Frontal cortex (tissue), 4 donors: ENCODE measurements around the gene AOPEP. TPM values are rescaled to one million over a fixed set of nuclear protein-coding genes. Genes with fewer than 3 reads are reported as not detected.
A peak's percentile ranks its signal among the peaks of the same experiment; 100 is the strongest.

Experiments
- DNase-seq, 2 donors: peaks; one replicate each; pipeline ENCODE4 v3.0.0; 2012; ENCODE audit warnings: low spot score in 2 of 2
- FAIRE-seq: peaks from 2 replicates; lab custom pipeline; 2012; peaks lifted over from hg19 to GRCh38; lab: Jason Lieb, UNC
- total RNA-seq: library from RNA; depleted of rRNA; stranded (reverse); fragments of >200 nt; gene quantifications from one replicate; pipeline ENCODE4 v1.2.3, GENCODE V29; 2014
- donor health status: control.
- donor health status: control.
- donor health status: control.

AOPEP gene
- total RNA-seq, 1 donor from 2014 or later, result 23.2 TPM

DNA sequence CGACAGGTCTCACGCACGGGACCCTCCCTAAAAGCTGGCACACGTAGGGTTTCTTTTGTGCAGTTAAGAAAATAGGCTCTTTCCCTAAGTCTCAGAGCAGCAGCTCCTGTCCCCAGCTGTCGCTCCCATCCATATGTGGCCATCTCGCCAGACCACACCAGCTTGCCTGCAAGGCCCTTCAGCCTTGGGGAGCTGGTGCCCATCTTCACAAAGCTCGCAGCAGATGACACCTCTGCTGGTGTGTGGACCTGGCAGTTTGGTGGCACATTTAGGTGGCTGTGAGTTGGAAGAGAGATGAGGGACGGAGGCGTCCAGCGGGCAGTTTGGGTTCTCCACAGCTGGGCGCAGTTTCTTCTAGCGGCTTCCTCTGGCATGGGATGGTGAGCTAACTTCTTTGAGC, 352.0 kb downstream of the AOPEP start:
- no peak for DNase-seq
- FAIRE-seq, result no peak

DNA sequence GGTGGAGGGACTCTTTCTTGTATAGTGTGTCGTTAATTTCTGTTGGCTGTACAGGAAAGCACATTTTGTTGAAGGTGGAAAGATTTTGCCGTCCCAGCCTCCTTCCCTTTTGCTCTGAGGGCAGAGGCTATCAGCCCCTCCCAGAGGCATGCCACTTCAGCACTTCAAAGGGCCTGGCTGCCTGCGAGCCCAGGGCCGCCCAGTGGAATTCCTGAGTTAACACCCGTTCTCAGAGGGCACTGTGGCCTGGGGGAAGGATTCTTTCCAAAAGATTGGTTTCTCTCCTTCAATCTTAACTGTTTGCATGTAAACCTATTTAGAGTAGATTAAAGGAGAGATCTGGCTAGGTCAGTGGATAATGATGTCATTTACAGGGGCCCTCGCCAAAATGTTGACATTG, 352.4 kb downstream of the AOPEP start:
- FAIRE-seq (no peak), DNase-seq (no peak)

DNA sequence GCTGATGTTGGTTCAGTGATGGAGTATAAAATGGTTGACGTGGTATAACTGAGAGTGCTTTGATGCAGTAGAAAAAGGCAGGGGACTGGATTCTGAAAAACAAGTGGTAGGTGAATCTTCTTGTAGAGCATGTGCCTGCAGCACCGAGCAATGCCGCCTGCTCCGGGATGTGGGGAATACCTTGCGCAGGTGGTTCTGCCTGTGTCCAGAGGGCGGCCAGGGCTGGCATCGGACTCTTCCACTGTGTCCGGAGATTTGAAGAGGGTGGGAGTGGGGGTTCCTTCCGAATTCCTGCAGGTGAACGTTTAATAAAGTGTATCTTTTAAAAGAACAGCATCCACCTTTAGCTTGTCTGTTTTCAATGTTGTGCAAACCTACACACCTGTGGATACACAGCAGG, 353.0 kb downstream of the AOPEP start:
- FAIRE-seq (no peak), DNase-seq (no peak)

DNA sequence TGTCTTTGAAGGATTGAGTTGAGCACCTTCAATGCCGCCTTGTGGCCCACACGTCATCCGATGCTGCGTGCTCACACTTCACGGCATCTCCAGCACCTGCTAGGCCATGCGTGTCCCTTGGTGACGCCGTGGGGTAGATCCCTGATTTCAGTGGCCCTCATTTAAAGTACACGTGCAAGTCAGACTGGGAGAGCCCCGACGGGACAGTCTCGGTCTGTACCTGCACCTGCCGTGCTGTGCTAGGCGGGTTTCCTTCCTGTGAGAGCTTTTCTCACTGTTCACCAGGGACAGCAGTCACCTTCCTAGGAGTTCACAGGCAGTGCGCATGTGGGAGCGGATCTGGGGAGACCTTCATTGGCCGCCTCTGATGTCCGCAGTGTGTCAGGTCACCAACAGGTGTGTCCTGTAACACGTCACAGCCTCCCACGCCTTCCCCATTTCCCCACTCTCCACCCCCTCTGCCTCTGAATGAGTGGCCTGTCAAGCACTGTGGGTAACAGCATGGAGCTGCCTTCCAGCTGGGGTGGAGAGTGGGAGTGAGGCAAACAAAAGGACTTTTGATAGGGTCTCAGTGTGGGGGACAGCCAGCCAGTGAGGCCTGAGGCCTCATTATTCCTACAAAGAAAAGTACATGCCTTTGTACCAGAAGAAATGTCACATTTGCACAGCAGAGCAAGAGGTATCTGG, 354.6 kb downstream of the AOPEP start:
- FAIRE-seq, result no peak

DNA sequence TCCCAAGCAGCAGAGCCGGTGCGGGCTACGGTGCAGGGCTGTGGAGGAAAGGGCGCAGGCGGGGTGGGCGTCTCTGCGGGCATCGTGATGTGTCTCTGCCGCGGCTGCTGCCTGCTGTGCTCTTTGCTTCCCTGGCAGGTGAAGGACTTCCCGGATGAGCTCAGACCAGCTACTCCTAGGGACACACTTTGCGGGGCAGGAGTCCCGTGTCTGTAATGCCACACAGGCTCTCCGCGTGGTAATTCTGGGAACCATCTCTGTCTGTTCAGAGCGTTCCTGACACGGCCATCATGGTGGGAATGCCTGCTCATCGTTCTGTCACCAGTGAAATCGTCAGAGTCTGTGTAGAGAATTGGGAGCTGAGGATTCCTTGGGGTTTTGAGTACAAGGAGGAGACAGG, 355.5 kb downstream of the AOPEP start:
- DNase-seq (no peak), FAIRE-seq (no peak)

More for the DNA sequence above, 354.6 kb downstream of the AOPEP start:
- DNase-seq, result peak; percentile 51 to 67

DNA sequence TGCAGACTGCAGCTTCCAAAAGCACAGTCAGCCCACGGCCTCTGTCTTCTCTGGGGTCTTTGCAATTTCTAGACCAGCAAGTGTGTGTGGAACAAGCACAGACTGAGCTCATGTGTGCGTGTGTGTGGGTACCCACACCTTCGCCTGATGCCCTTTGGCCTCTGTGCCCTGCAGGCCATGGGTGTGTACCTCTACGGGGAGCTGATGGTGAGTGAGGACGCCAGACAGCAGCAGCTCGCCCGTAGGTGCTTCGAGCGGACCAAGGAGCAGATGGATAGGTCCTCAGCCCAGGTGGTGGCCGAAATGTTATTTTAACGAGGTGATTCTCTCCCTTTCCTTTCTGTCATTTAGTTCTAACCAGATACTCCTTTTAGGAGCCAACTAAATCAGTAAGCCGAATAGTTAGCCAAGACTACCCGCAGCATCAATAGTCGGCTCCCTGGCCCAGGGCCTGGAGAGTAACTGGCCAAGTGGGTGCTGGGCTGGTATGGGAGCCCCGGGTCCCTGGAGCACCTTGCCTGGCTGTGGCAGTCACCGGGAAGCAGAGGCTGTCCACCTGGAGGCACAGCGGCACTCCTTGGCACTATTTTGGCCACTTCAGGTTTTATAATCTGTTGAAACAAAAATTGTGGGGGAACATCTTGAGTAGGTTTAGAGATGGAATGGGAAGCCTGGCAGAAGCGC, 356.0 kb downstream of the AOPEP start:
- FAIRE-seq (no peak), DNase-seq (no peak)

DNA sequence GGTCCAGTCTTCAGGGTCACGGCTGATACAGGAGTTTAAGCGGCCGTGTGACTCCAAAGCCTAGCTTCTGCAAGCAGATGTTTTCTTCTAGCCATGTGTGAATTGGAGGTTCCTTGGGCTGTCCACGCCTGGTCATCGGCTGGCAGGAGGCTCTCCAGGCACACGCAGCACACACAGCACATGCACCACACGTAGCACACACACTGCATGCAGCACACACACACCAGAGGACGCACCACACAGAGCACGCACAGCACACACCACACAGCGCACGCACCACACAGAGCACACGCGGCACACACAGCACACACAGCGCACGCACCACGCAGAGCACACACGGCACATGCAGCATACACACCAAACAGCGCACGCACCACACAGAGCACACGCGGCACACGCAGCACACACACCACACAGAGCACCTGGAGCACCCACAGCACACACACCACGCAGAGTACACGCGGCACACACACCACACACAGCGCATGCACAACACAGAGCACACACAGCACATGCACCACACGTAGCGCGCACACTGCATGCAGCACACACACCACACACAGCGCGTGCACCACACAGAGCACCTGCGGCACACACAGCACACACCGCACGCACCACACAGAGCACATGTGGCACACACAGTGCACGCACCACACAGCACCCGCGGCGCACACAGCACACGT, 356.7 kb downstream of the AOPEP start:
- no peak for FAIRE-seq
- no peak for DNase-seq

DNA sequence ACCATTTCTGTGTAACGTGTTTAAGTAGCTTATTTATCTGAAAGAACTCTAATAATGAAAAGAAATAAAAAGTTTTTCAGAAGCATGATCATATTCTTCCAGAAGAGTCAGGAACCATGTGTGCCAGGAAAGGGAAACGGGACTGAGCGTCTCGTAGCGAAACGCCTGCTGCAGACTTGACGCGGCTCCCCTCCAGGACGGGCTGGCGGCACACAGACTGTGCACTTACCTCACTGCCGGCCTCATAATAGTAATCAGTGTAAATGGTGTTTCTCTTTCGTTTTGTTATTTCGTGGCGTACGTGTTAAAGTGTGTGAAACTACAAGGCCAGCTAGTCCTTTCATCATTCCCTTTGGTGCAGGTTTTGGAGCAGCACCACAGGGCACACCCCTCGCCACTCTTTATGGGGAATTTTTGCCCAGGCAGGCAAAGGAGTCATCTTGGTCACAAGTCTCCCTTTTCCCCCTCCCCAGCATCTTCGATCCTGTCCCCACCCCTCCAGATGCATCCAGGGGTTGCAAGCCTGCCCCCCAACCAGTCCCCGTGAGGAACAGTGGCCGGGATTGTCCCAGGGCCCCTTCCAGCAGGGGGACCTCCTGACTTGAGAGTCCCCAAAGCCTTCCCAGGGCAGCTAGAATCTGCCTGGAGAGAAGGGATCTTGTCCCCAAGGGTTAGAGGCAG, 357.9 kb downstream of the AOPEP start:
- FAIRE-seq (no peak), DNase-seq (no peak)

DNA sequence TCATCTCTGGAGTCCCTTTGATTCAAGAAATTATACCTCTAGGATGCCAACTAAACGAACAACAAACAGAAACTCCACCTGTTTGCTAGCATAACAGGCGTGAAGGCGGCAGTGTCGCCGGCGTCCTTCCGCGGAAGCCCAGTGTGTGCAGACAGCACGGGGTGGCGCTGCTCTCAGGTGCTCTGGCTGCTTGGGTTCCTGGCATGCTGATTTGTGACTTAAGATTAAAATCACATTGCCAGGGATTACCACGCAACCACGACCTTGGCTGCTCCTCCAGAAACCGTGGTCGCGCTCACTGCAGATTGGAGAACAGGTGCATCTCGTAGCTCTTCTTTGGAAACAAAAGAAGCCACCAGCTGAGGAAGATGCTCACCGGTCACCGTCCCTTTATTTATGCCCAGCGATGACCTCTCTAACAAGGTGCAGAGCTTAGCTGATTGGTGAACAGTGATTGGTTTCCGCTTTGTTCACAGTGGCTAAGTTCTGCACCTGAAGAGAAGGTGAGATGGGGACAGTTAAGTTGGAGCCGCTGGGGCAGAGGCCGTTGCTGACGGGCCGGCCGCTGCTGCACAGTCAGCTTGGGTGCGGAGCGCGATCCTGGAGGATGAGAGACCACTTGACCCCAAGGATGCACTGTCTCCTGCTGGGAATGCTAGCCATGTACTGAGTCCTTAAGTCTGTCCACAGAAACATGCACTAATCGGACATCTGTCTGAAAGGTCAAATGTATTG, 358.7 kb downstream of the AOPEP start:
- DNase-seq (no peak), FAIRE-seq (no peak)

DNA sequence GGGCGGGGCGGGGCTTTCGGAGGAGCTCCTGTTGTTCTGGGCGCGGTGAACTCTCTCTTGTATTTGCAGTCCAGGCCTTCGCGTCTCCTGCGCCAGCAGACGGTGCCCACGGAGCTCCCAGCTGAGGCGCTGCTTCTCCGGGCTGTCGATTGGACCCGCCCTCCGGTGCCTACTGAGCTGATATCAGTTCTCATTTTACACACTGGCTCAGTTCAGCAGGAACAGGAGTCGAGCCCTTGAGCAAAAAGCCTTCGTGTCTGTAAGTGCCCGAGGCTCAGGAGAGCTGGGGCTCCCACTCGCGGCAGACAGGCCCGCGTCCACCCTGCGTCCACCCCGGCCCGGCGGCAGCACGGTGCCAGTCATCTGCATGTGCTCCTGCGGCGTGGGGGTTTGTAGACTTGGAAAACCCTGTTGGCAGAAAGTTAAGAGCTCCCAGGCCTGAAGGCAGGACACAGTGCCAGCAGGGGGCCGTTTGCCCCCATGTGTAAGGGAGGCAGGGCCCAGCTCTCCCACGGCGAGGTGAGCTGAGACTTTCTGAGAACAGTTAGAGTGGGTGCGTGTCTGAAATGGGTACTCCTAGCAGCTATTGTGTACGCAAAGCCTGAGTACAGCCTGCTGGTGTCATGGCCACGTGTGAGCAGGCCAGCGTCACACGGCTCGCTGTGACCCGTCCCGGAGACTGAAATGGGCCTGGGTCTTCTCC, 359.5 kb downstream of the AOPEP start:
- DNase-seq (no peak), FAIRE-seq (no peak)

DNA sequence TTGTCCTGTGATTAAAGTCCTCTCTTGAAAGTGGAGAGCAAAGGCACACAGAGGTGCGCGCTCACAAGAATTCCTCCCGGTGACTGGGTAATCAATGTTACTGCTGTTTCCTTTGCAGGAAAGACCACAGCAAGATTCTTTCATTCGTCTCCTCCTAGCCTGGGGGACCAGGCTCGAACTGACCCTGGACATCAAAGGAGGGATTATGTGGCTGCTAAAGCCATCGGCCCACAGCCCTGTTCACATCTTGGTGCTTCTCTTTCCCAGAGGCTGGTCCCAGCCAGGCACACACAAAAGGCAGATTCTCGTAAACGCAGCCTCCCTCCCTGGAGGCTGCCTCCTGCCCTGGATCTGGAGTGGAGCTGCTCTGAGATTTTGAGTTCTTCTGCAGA, 360.1 kb downstream of the AOPEP start:
- FAIRE-seq, result no peak
- DNase-seq, result no peak

DNA sequence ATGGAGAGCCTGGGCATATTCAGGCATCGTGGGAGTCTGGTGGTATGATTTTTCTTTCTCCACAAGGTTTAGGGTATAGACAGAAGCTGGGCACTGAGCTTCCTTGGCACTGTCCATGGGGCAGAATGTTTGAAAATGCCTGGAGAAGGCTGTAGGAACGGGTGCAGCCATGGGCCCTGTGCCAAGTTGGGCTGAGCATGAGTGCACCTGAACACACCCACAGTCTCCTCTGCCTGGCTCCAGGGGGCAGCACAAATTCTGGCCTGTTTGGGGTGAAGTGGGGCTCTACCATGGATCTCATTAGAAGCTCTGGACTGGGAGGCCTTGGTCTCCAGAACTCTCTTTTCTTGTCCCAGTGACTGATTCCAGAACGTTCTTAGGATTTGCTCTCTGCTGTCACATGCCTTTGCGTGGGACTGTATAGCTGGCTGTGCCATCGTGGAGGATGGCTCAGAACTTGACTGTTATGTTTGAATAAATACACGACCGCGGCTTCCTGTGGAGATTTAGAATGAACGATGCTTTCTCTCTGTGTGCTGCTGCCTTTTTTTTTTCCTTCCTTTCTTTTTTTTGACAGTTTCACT, 361.3 kb downstream of the AOPEP start:
- no peak for FAIRE-seq
- DNase-seq, result no peak

DNA sequence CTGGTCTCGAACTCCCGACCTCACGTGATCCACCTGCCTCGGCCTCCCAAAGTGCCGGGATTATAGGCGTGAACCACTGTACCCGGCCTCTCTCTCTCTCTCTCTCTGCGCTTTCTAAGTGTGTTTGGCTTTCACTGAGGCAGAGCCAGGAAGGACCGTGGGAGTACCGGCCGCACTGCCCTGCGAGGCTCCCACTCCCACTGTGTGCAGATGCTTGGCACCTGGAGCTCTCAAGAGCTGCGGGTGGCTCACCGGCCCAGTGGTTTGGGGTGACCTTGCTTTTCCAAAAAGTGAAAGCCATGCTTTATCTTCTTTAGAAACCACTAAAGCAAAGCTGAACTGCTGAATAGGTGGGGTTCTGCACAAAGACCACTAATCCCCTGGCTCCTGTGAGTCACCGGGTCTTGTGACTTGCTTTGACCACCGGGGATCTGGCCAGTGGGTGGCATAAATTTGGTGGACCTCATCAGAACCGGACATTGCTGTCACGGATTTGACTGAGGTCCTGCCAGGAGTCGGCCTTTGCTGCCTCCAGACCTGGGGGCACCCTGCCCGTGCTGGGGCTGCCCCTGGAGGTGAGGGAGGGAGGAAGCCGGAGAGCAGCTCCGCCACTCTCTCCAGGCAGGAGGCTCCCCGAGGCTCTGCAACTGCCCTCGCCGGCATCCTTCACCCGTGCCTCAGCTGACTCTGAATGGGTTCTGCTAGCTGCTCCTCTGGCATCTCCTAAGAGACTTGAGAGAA, 362.1 kb downstream of the AOPEP start:
- no peak for DNase-seq
- FAIRE-seq, result no peak

DNA sequence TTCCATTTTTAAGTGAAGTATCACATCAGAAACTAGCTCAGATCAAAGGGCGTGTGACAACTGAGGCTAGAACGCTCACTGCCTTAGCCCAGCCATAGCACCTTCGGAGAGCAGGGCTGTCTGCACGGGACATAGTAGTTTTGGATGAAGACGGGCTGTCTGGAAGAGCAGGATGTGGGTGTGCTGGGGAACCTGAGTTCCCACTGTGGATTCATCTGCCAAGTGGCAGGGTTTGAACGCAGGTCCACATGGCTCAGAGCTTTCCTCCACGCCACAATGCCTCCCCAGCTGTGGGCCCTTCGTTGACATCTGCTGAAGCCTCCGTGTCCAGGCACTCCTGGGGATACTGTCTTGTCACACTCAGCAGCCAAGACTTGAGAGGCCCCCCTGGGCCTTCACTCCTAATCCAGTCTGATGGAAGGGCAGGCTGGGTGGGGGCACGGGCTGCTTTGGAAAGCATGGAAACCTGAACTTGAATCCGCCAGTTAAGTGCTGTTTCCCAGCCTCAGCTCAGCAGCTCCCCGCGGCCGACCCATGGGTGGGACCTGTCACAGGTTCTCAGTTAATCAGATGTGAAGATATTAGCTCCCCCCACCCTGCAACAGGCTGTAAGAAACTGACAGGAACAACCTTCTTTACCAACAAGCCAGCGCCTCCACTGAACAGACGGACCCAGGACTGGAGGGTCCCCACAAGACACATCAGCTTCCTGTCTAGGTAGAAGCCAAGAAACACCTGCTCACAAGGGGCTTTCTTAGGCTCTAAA, 362.9 kb downstream of the AOPEP start:
- no peak for FAIRE-seq
- no peak for DNase-seq

DNA sequence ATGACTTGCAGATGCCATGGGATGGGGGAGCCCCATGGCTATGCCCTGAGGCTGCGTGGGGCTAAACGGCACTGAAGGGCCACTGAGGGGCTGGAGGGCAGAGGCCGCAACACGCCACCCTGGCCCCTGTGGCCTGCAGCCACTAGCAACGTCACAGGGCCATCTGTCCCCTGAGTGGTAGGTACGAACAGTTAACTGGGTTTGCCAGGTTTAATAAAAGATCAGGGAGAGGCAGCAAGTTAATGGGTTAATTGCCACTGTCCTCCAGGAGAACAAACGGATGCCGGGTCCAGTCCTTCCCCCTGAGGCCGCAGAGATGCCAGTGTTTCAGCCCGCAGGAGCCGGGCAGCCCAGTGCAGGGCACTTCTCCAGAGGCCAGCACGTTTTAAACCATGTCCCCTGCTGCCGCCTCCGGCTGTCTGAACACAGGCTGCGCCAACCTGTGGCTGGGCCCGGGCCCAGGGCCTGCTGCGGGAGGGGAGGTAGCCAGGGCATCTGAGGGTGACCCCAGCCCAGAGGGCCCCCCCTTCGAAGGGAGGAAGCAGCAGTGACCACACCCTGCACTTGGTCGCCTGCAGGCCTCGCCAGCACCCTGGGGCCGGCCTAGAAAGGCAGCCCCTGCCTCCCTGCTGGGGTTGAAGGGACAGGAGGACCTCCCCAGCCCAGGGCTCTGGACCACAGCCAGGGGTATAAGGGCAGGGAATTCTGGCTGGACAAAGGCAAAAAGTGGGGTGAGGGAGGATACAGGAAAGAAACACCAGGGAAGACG, 363.7 kb downstream of the AOPEP start:
- FAIRE-seq (no peak), DNase-seq (no peak)

DNA sequence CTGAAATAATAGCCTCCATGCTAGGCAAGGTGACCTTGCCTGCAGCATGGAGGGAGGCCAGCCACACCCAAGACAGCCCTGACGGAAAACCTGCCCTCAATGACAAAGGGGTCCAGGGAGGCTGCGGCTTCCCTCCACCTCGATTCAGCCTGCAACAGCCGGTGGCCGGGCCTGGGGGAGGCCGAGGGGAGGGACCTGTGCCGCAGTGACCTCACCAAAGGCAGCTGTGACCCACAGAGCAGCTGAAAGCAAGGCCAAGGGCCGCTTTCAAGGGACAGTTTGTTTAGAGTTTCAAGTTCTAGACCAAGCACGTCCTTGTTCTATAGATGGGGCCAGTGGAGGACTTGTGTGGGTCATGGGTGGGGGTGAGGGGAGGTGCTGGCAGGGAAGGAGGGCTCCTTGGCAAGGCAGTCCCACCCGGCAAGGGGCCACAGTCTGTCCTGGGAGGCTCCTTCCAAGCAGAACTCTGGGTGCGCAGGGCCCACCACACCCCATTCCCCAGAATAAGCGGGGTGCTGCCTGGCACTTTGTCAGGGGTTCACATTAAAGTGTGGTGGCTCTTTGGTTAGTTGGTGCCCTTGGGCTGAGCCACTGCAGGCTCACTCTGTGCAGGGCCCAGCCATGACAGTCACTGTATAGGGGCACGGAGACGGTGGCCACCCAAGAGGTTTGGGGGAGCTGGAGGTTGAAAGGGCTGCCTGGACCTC, 364.5 kb downstream of the AOPEP start:
- FAIRE-seq (no peak), DNase-seq (no peak)
